IMR-90 (cell line): ENCODE data around the gene CTCFL. TPM values are rescaled to one million over a fixed set of nuclear protein-coding genes. Genes with fewer than 3 reads are reported as not detected.

Experiments
- ATAC-seq: fragments of 200-7000 bp; cut with Tn5 transposase; 2 replicates; pipeline ENCODE4 v1.9.1; 2020; ENCODE audit warnings: low read depth, mild to moderate bottlenecking, moderate library complexity
- BruUV-seq: library from RNA; stranded (reverse); fragments of 400-500 nt; replicated peaks from 2 replicates; lab custom pipeline; 2021; lab: Mats Ljungman, UMichigan
- CTCF ChIA-PET: fragments of 300-600 bp; formaldehyde crosslinking; extraction: SDS; loops from one replicate; lab custom pipeline; 2021; ENCODE audit warnings: antibody characterized with exemption; lab: Yijun Ruan, JAX
- POLR2A ChIA-PET: fragments of 300-600 bp; sonication (Branson Sonifier 250); formaldehyde crosslinking; loops from one replicate; lab custom pipeline; 2022; ENCODE audit warnings: antibody characterized with exemption; ENCODE audit not compliant: unreplicated experiment; lab: Charles Lee
- DNase-seq: peaks from one replicate; pipeline ENCODE4 v3.0.0; 2013
- H2AFZ ChIP-seq: replicated peaks from 2 replicates; pipeline ENCODE3; 2013; ENCODE audit warnings: low read length, mild to moderate bottlenecking; ENCODE audit not compliant: poor library complexity
- H2AK5ac ChIP-seq: 2 replicates; pipeline ENCODE4 v1.6.1; 2013; ENCODE audit warnings: low read depth, low read length, inconsistent platforms
- H2AK9ac ChIP-seq: replicated peaks from 2 replicates; pipeline ENCODE3; 2013; ENCODE audit warnings: mild to moderate bottlenecking, low read depth, low read length, moderate library complexity; ENCODE audit not compliant: poor library complexity
- H2BK120ac ChIP-seq: 2 replicates; pipeline ENCODE4 v1.6.1; 2013; ENCODE audit warnings: low read depth, low read length, inconsistent platforms
- H2BK15ac ChIP-seq: 3 replicates; pipeline ENCODE4 v1.6.1; 2013; ENCODE audit warnings: low read depth, low read length, inconsistent platforms
- H2BK20ac ChIP-seq: 2 replicates; pipeline ENCODE4 v1.6.1; 2013; ENCODE audit warnings: low read depth, mild to moderate bottlenecking, inconsistent platforms, low read length, moderate library complexity
- H2BK5ac ChIP-seq: 2 replicates; pipeline ENCODE4 v1.6.1; 2013; ENCODE audit warnings: mild to moderate bottlenecking, low read depth, low read length, inconsistent platforms; ENCODE audit not compliant: poor library complexity, severe bottlenecking
- H3K14ac ChIP-seq: replicated peaks from 2 replicates; pipeline ENCODE4 v1.6.1; 2013; ENCODE audit warnings: low read depth, low read length, inconsistent platforms
- H3K18ac ChIP-seq: 2 replicates; pipeline ENCODE4 v1.6.1; 2013; ENCODE audit warnings: low read depth, low read length, control low read depth
- H3K23ac ChIP-seq: 2 replicates; pipeline ENCODE4 v1.6.1; 2013; ENCODE audit warnings: low read depth, low read length, inconsistent platforms
- H3K27ac ChIP-seq: 2 replicates; pipeline ENCODE4 v1.5.1; 2013; ENCODE audit warnings: mild to moderate bottlenecking, control low read depth, low read length; ENCODE audit not compliant: insufficient read depth
- H3K27me3 ChIP-seq: 2 replicates; pipeline ENCODE4 v1.6.1; 2013; ENCODE audit warnings: low read length; ENCODE audit not compliant: control insufficient read depth, insufficient read depth
- H3K36me3 ChIP-seq: 2 replicates; pipeline ENCODE4 v1.6.1; 2013; ENCODE audit warnings: low read length, mixed read lengths; ENCODE audit not compliant: control insufficient read depth, insufficient read depth
- H3K4ac ChIP-seq: 2 replicates; pipeline ENCODE4 v1.6.1; 2013; ENCODE audit warnings: low read depth, low read length, inconsistent platforms
- H3K4me1 ChIP-seq: 2 replicates; pipeline ENCODE4 v1.6.1; 2013; ENCODE audit warnings: low read length, mixed read lengths; ENCODE audit not compliant: control insufficient read depth, insufficient read depth
- H3K4me2 ChIP-seq: 2 replicates; pipeline ENCODE4 v1.6.1; 2013; ENCODE audit warnings: low read depth, mild to moderate bottlenecking, control low read depth, low read length, moderate library complexity
- H3K4me3 ChIP-seq: 2 replicates; pipeline ENCODE4 v1.5.1; 2013; ENCODE audit warnings: low read depth, mild to moderate bottlenecking, control low read depth, low read length, moderate library complexity; ENCODE audit not compliant: insufficient read depth
- H3K56ac ChIP-seq: 2 replicates; pipeline ENCODE4 v1.6.1; 2013; ENCODE audit warnings: low read length, inconsistent platforms; ENCODE audit not compliant: insufficient read depth; ENCODE audit errors: extremely low read depth
- H3K79me1 ChIP-seq, 2 experiments: 2 replicates each; pipeline ENCODE4 v1.6.1; 2013; ENCODE audit warnings: low read length in 2 of 2, inconsistent platforms in 1 of 2, low read depth in 1 of 2
- H3K9ac ChIP-seq: 2 replicates; pipeline ENCODE4 v1.6.1; 2013; ENCODE audit warnings: low read depth, low read length, control low read depth
- H3K9me1 ChIP-seq: 2 replicates; pipeline ENCODE4 v1.6.1; 2013; ENCODE audit warnings: low read length, inconsistent platforms; ENCODE audit not compliant: insufficient read depth
- H3K9me3 ChIP-seq: 2 replicates; pipeline ENCODE4 v1.6.1; 2013; ENCODE audit warnings: low read length; ENCODE audit not compliant: control insufficient read depth, insufficient read depth
- H4K20me1 ChIP-seq: 2 replicates; pipeline ENCODE4 v1.6.1; 2013; ENCODE audit warnings: low read length, inconsistent platforms; ENCODE audit not compliant: insufficient read depth
- H4K5ac ChIP-seq: 2 replicates; pipeline ENCODE4 v1.6.1; 2013; ENCODE audit warnings: mild to moderate bottlenecking, low read depth, low read length, control low read depth
- H4K8ac ChIP-seq, 2 experiments: 2 replicates each; pipeline ENCODE4 v1.6.1; 2013; ENCODE audit warnings: low read depth in 2 of 2, low read length in 2 of 2, control low read depth in 1 of 2, inconsistent platforms in 1 of 2
- H4K91ac ChIP-seq: 2 replicates; pipeline ENCODE4 v1.6.1; 2013; ENCODE audit warnings: low read depth, low read length, inconsistent platforms; ENCODE audit not compliant: insufficient read depth
- BHLHE40 ChIP-seq: fragments of 150-350 bp; IDR thresholded peaks from 2 replicates; pipeline ENCODE4 v1.6.1; 2016; ENCODE audit warnings: mild to moderate bottlenecking, low read depth, low read length
- CEBPB ChIP-seq: IDR thresholded peaks from 2 replicates; pipeline ENCODE4 v1.6.1; 2012; ENCODE audit warnings: low read depth, low read length, improper control_type of control experiment
- CHD1 ChIP-seq: IDR thresholded peaks from 2 replicates; pipeline ENCODE4 v1.6.1; 2012; ENCODE audit warnings: low read depth, low read length, improper control_type of control experiment
- CTCF ChIP-seq: conservative IDR thresholded peaks from 2 replicates; pipeline ENCODE4 v1.5.1; 2012; ENCODE audit warnings: mild to moderate bottlenecking, low read depth, low read length, improper control_type of control experiment
- ELK1 ChIP-seq: fragments of 150-350 bp; IDR thresholded peaks from 2 replicates; pipeline ENCODE4 v1.6.1; 2016; ENCODE audit warnings: low read depth, mild to moderate bottlenecking, low read length, moderate library complexity, borderline replicate concordance
- FOS ChIP-seq: fragments of 150-350 bp; IDR thresholded peaks from 2 replicates; pipeline ENCODE4 v1.6.1; 2016; ENCODE audit warnings: low read depth, low read length
- MAFK ChIP-seq: IDR thresholded peaks from 2 replicates; pipeline ENCODE4 v1.6.1; 2012; ENCODE audit warnings: low read depth, low read length, improper control_type of control experiment
- MAZ ChIP-seq: IDR thresholded peaks from 2 replicates; pipeline ENCODE4 v1.6.1; 2012; ENCODE audit warnings: low read depth, mild to moderate bottlenecking, low read length, improper control_type of control experiment, moderate library complexity, borderline replicate concordance
- MXI1 ChIP-seq: IDR thresholded peaks from 2 replicates; pipeline ENCODE4 v1.6.1; 2012; ENCODE audit warnings: low read depth, mild to moderate bottlenecking, low read length, moderate library complexity, borderline replicate concordance
- NFE2L2 ChIP-seq: fragments of 150-350 bp; IDR thresholded peaks from 2 replicates; pipeline ENCODE4 v1.6.1; 2016; ENCODE audit warnings: low read depth, mild to moderate bottlenecking, low read length
- POLR2A ChIP-seq: IDR thresholded peaks from 2 replicates; pipeline ENCODE4 v1.6.1; 2012; ENCODE audit warnings: mild to moderate bottlenecking, low read depth, low read length
- RAD21 ChIP-seq: IDR thresholded peaks from 2 replicates; pipeline ENCODE4 v1.6.1; 2012; ENCODE audit warnings: low read length, improper control_type of control experiment
- RCOR1 ChIP-seq: IDR thresholded peaks from 2 replicates; pipeline ENCODE4 v1.6.1; 2012; ENCODE audit warnings: mild to moderate bottlenecking, low read length, improper control_type of control experiment; ENCODE audit not compliant: insufficient replicate concordance
- RFX5 ChIP-seq: IDR thresholded peaks from 2 replicates; pipeline ENCODE4 v1.8.0; 2012; ENCODE audit warnings: low read depth, mild to moderate bottlenecking, low read length, moderate library complexity
- SMC3 ChIP-seq: fragments of 150-350 bp; IDR thresholded peaks from 2 replicates; pipeline ENCODE4 v1.6.1; 2016; ENCODE audit warnings: low read depth, mild to moderate bottlenecking, antibody characterized with exemption, low read length, moderate library complexity
- USF2 ChIP-seq: fragments of 150-350 bp; IDR thresholded peaks from 2 replicates; pipeline ENCODE4 v1.6.1; 2017; ENCODE audit warnings: mild to moderate bottlenecking, antibody characterized with exemption, low read length, low read depth
- WGBS, 2 experiments: methylation state at CpG; one replicate each; pipeline versions ENCODE4 v1.1.5 to v1.1.7; 2013; ENCODE audit warnings: missing lambda C conversion rate in 2 of 2; ENCODE audit not compliant: insufficient read length in 1 of 2; ENCODE audit errors: extremely low coverage in 2 of 2; 5-methylcytosine and 5-hydroxymethylcytosine counted together
- dilution Hi-C: fragments of 300-500 bp; cut with HindIII; formaldehyde crosslinking; loops from one replicate; pipeline ENCODE4 v1.14.3; 2018; ENCODE audit warnings: low sequenced_read_pairs; ENCODE audit not compliant: unreplicated experiment
- in situ Hi-C: fragments of 300-500 bp; cut with MboI; formaldehyde crosslinking; loops from 3 replicates; pipeline ENCODE4 v1.14.3; 2019; ENCODE audit warnings: low sequenced_read_pairs, inconsistent platforms, mixed read lengths
- intact Hi-C: fragments of 100-400 bp; cut with micrococcal nuclease; formaldehyde crosslinking; loops from 2 replicates; pipeline ENCODE4 v1.10.0; 2022
- polyA plus RNA-seq, 3 experiments: library from polyadenylated mRNA; depleted of rRNA; stranded (reverse); fragments of >200 nt; gene quantifications; 2 replicates each; pipeline ENCODE4 v1.2.3, GENCODE V29; 2012; ENCODE audit warnings: low replicate concordance in 1 of 3
- total RNA-seq: library from RNA; depleted of rRNA; stranded (reverse); fragments of >200 nt; gene quantifications from 2 replicates; pipeline ENCODE4 v1.2.3, GENCODE V29; 2012

Gene CTCFL
- total and polyA plus RNA-seq, 2 of the 4 experiments (the other 2 are of a cell fraction): not detected

- H3K56ac ChIP-seq: no peak overlapping the region
- no peak overlapping the region for H3K23ac ChIP-seq
- H3K4me3 ChIP-seq: no peak overlapping the region
- H3K27me3 ChIP-seq: peaks cover 7% of the 10 kb centered on the region; the same call in 1 of the 2 replicates
- no peak overlapping the region for H3K4me2 ChIP-seq
- H3K9me1 ChIP-seq: no peaks in the 10 kb centered on the region
- no peaks in the 10 kb centered on the region; the same call in 1 of the 2 replicates for H3K4me1 ChIP-seq
- H4K91ac ChIP-seq: no peak overlapping the region
- no peak overlapping the region for H3K4ac ChIP-seq
- in situ Hi-C loops (no loop called here), intact Hi-C loops (no loop called here), dilution Hi-C loops (no loop called here)
- H2AK5ac ChIP-seq: no peak overlapping the region
- H3K18ac ChIP-seq: no peak overlapping the region
- no peaks in the 10 kb centered on the region for H3K79me1 ChIP-seq
- H4K5ac ChIP-seq: no peak overlapping the region
- no peak overlapping the region for H2BK120ac ChIP-seq
- DNase-seq (no peak), ATAC-seq (no peak)
- H2BK20ac ChIP-seq: no peak overlapping the region
- no peaks in the 10 kb centered on the region for H4K20me1 ChIP-seq
- H2BK5ac ChIP-seq: no peak overlapping the region
- H3K9me3 ChIP-seq: no peaks in the 10 kb centered on the region
- no peak overlapping the region for H2BK15ac ChIP-seq
- TF ChIP-seq BHLHE40: no peak
- TF ChIP-seq MAZ: no peak
- TF ChIP-seq MXI1: no peak
- TF ChIP-seq FOS: no peak
- no peak for TF ChIP-seq MAFK
- no peak for TF ChIP-seq RFX5
- TF ChIP-seq NFE2L2: no peak
- no peak for TF ChIP-seq RAD21
- no peak for TF ChIP-seq SMC3
- TF ChIP-seq CTCF: no peak
- no peak for TF ChIP-seq RCOR1
- no peak for TF ChIP-seq USF2
- TF ChIP-seq CHD1: no peak
- TF ChIP-seq POLR2A: no peak
- no peak for TF ChIP-seq ELK1
- TF ChIP-seq CEBPB: no peak
- BruUV-seq: no TSS peak
- POLR2A ChIA-PET: no interaction called here
- WGBS, 2 experiments: 53% methylated on average over 6 of the region's 20 CpGs; no CpG with 5 or more reads in 1 of the 2 experiments
- no peak overlapping the region for H3K9ac ChIP-seq
- CTCF ChIA-PET: no interaction called here
- no peak overlapping the region for H2AFZ ChIP-seq
- H2AK9ac ChIP-seq: no peak overlapping the region
- H4K8ac ChIP-seq: no peak overlapping the region
- H3K36me3 ChIP-seq: no peaks in the 10 kb centered on the region
- H3K27ac ChIP-seq: no peak overlapping the region
- H3K14ac ChIP-seq: no peak overlapping the region
Observed at GRCh38 chr20:57503035-57503658, 21.8 kb downstream of the CTCFL start.
